Esophagus squamous epithelium (tissue), 4 donors: ENCODE results near the gene INSC.

Experiments
- CTCF ChIP-seq, 6 experiments: fragments of 450-650 bp in 4 of 6; fragments of 200-600 bp in 2 of 6; sonication (generic) in 2 of 6; IDR thresholded peaks; one replicate each; pipeline ENCODE4 v1.5.1; 2016 to 2019; ENCODE audit warnings: antibody characterized with exemption in 6 of 6, mild to moderate bottlenecking in 4 of 6, moderate library complexity in 4 of 6
- POLR2A ChIP-seq, 4 donors: fragments of 450-650 bp; IDR thresholded peaks; one replicate each; pipeline ENCODE4 v1.6.1; 2017; ENCODE audit warnings: antibody characterized with exemption in 4 of 4, mild to moderate bottlenecking in 4 of 4, moderate library complexity in 3 of 4

GRCh38 chr11:15215005-15215404 is 100.3 kb downstream of the INSC start:
- TF ChIP-seq POLR2A (IDR thresholded peaks at IDR 0.05) (no peak), CTCF (IDR thresholded peaks at IDR 0.05) (no peak)
